Natural killer cell (primary cell): Measurements from ENCODE around the gene LUC7L. TPM values are rescaled to one million over a fixed set of nuclear protein-coding genes. Genes with fewer than 3 reads are reported as not detected.

Source experiments
- ATAC-seq, 3 donors: fragments of 150-1000 bp in 2 of 3; fragments of 200-7000 bp in 1 of 3; cut with Tn5 transposase; 1 replicate in 1 of 3; 2 replicates in 2 of 3; pipeline ENCODE4 v1.10.0; 2021; ENCODE audit warnings: mild to moderate bottlenecking in 2 of 3, moderate library complexity in 2 of 3
- DNase-seq, 2 donors: peaks; one replicate each; pipeline versions ENCODE4 v3.0.0 to v3.0.0-alpha.2; 2013 to 2021; ENCODE audit warnings: mixed read lengths in 1 of 2
- H3K27ac ChIP-seq: one replicate; pipeline ENCODE4 v1.5.1; 2013; ENCODE audit warnings: mild to moderate bottlenecking, low read length
- H3K27me3 ChIP-seq: one replicate; pipeline ENCODE4 v1.6.1; 2013; ENCODE audit warnings: low read length; ENCODE audit not compliant: control insufficient read depth, insufficient read depth
- H3K36me3 ChIP-seq: one replicate; pipeline ENCODE4 v1.6.1; 2013; ENCODE audit warnings: low read length; ENCODE audit not compliant: control insufficient read depth, insufficient read depth
- H3K4me1 ChIP-seq: one replicate; pipeline ENCODE4 v1.6.1; 2013; ENCODE audit warnings: low read length; ENCODE audit not compliant: control insufficient read depth, insufficient read depth
- H3K4me3 ChIP-seq: one replicate; pipeline ENCODE4 v1.5.1; 2013; ENCODE audit warnings: low read length
- H3K9me3 ChIP-seq: one replicate; pipeline ENCODE4 v1.6.1; 2013; ENCODE audit warnings: low read length; ENCODE audit not compliant: control insufficient read depth, insufficient read depth
- H3K27ac Mint-ChIP-seq, 2 donors: one replicate each; pipeline ENCODE4 v1.8.0; 2022; ENCODE audit warnings: mild to moderate bottlenecking in 2 of 2, mixed read lengths in 2 of 2, moderate library complexity in 1 of 2
- H3K27me3 Mint-ChIP-seq, 2 donors: one replicate each; pipeline ENCODE4 v1.8.0; 2022; ENCODE audit warnings: low read depth in 2 of 2, mixed read lengths in 2 of 2
- H3K36me3 Mint-ChIP-seq: one replicate; pipeline ENCODE4 v1.8.0; 2022; ENCODE audit warnings: mixed read lengths
- H3K4me1 Mint-ChIP-seq, 2 donors: one replicate each; pipeline ENCODE4 v1.8.0; 2022; ENCODE audit warnings: mixed read lengths in 2 of 2
- H3K4me3 Mint-ChIP-seq: one replicate; pipeline ENCODE4 v1.8.0; 2022; ENCODE audit warnings: mild to moderate bottlenecking, moderate library complexity, mixed read lengths
- H3K9me3 Mint-ChIP-seq, 2 donors: one replicate each; pipeline ENCODE4 v1.8.0; 2022; ENCODE audit warnings: mixed read lengths in 2 of 2
- CTCF ChIP-seq: fragments of 200-600 bp; IDR thresholded peaks from one replicate; pipeline ENCODE4 v1.8.0; 2022; ENCODE audit warnings: antibody characterized with exemption
- WGBS: methylation state at CpG from one replicate; pipeline ENCODE4 v1.1.7; 2013; ENCODE audit warnings: missing lambda C conversion rate; ENCODE audit not compliant: insufficient coverage; 5-methylcytosine and 5-hydroxymethylcytosine counted together
- intact Hi-C: fragments of 100-400 bp; cut with micrococcal nuclease; formaldehyde crosslinking; loops from one replicate; pipeline ENCODE4 v1.14.2; 2022
- total RNA-seq, 4 donors: library from RNA; stranded (reverse); fragments of 120-200 nt in 1 of 4; gene quantifications; one replicate each; pipeline versions ENCODE4 v1.2.3 to v1.2.4, GENCODE V29; 2013 to 2022

The LUC7L gene
- 100 to 1,000 TPM; 129 to 168 (median 153) TPM for total RNA-seq
- total RNA-seq (2013), result 121 TPM

- Histone ChIP-seq H3K4me3 (peak within 1 kb of the TSS; percentile 90), H3K36me3 (peaks cover 23% of the 10 kb centered on the region), H3K9me3 (no peaks in the 10 kb centered on the region), H3K27me3 (no peaks in the 10 kb centered on the region), H3K27ac (peak within 1 kb of the TSS; percentile 94), H3K4me1 (peaks cover 19% of the 10 kb centered on the region)
- no peaks in the 10 kb centered on the region for H3K36me3 Mint-ChIP-seq
- peak within 1 kb of the TSS; percentile 86 for H3K4me3 Mint-ChIP-seq
- intact Hi-C loops, result loop anchor here (5.0 kb wide), 1 partner anchor 123 kb away; the partner anchor contains the start of gene AXIN1
- 1% methylated on average over 88 of the region's 88 CpGs for WGBS
- peaks cover 21 to 23% of the 10 kb centered on the region in 2 donors for H3K4me1 Mint-ChIP-seq
- ATAC-seq, result peak; percentile 88 to 93 (median 92)
- H3K9me3 Mint-ChIP-seq, result no peaks in the 10 kb centered on the region
- no peaks in the 10 kb centered on the region for H3K27me3 Mint-ChIP-seq
- DNase-seq, result peak; percentile 83 to 92
- TF ChIP-seq CTCF, result no peak
- peak within 1 kb of the TSS; percentile 89 to 94 for H3K27ac Mint-ChIP-seq
These were observed at the start of gene LUC7L for GRCh38 chr16:228852-229730. LUC7L (minus strand) TSS chr16:229449; CDS start chr16:229339, 110 bp downstream.

- peak; percentile 24 to 87 (median 65) for ATAC-seq
- no peak overlapping the region for H3K27ac ChIP-seq
- no peaks in the 10 kb centered on the region for H3K36me3 ChIP-seq
- peaks cover 26% of the 10 kb centered on the region for H3K27me3 ChIP-seq
- Mint-ChIP-seq H3K36me3 (no peaks in the 10 kb centered on the region), H3K4me3 (peak overlapping the region; percentile 0), H3K27me3 (peaks cover 0 to 19% of the 10 kb centered on the region in 2 donors), H3K9me3 (no peaks in the 10 kb centered on the region), H3K27ac (no peak overlapping the region), H3K4me1 (peaks cover 6 to 15% of the 10 kb centered on the region in 2 donors)
- no peak for TF ChIP-seq CTCF
- H3K4me1 ChIP-seq, result peaks cover 32% of the 10 kb centered on the region
- WGBS, result 49% methylated on average over 6 of the region's 6 CpGs
- no peaks in the 10 kb centered on the region for H3K9me3 ChIP-seq
- DNase-seq, result peak in 1 of 2 donors; percentile 71
- H3K4me3 ChIP-seq, result no peak overlapping the region
- intact Hi-C loops, result no loop called here
These were observed 49.7 kb upstream of the LUC7L start for GRCh38 chr16:278863-279366.

GRCh38 chr16:276426-277077 is 47.3 kb upstream of the LUC7L start:
- Mint-ChIP-seq H3K27ac (no peak overlapping the region), H3K9me3 (no peaks in the 10 kb centered on the region), H3K27me3 (peaks cover 0 to 19% of the 10 kb centered on the region in 2 donors), H3K36me3 (no peaks in the 10 kb centered on the region), H3K4me1 (peaks cover 6 to 15% of the 10 kb centered on the region in 2 donors), H3K4me3 (peak overlapping the region; percentile 67)
- Histone ChIP-seq H3K9me3 (no peaks in the 10 kb centered on the region), H3K4me3 (no peak overlapping the region), H3K27ac (no peak overlapping the region), H3K4me1 (peaks cover 32% of the 10 kb centered on the region), H3K27me3 (peaks cover 25% of the 10 kb centered on the region), H3K36me3 (no peaks in the 10 kb centered on the region)
- WGBS, result 94% methylated on average over 20 of the region's 20 CpGs
- ATAC-seq (no peak), DNase-seq (no peak)
- no peak for TF ChIP-seq CTCF
- intact Hi-C loops, result no loop called here
